GM23338 (cell line): ENCODE results near the gene RUFY1. TPM values are rescaled to one million over a fixed set of nuclear protein-coding genes. Genes with fewer than 3 reads are reported as not detected.

Source experiments
- ATAC-seq: fragments of 200-7000 bp; cut with Tn5 transposase; 3 replicates; pipeline ENCODE4 v1.9.1; 2020
- DNase-seq: peaks from one replicate; pipeline ENCODE4 v3.0.0-alpha.2; 2015; ENCODE audit warnings: low spot score
- H2AFZ ChIP-seq: fragments of 200-600 bp; sonication (generic); 2 replicates; pipeline ENCODE4 v1.8.0; 2016; ENCODE audit warnings: antibody characterized with exemption, mild to moderate bottlenecking, moderate library complexity
- H3F3A ChIP-seq: fragments of 200-600 bp; sonication (generic); replicated peaks from 2 replicates; pipeline ENCODE4 v1.8.0; 2017; ENCODE audit warnings: antibody characterized with exemption, mixed run types, low read depth
- H3K27ac ChIP-seq: fragments of 200-600 bp; sonication (generic); 2 replicates; pipeline ENCODE4 v1.6.1; 2016; ENCODE audit warnings: low read depth
- H3K27me3 ChIP-seq: fragments of 200-600 bp; sonication (generic); 2 replicates; pipeline ENCODE4 v1.8.0; 2016; ENCODE audit warnings: mild to moderate bottlenecking, mixed run types, moderate library complexity; ENCODE audit not compliant: insufficient read depth
- H3K36me3 ChIP-seq: fragments of 200-600 bp; sonication (generic); 2 replicates; pipeline ENCODE4 v1.8.0; 2016; ENCODE audit warnings: mild to moderate bottlenecking; ENCODE audit not compliant: insufficient read depth
- H3K4me1 ChIP-seq: fragments of 200-600 bp; sonication (generic); 2 replicates; pipeline ENCODE4 v1.8.0; 2016; ENCODE audit warnings: mild to moderate bottlenecking, moderate library complexity; ENCODE audit not compliant: insufficient read depth
- H3K4me2 ChIP-seq: fragments of 200-600 bp; sonication (generic); 2 replicates; pipeline ENCODE4 v1.7.1; 2017; ENCODE audit warnings: mixed run types
- H3K4me3 ChIP-seq: fragments of 200-600 bp; sonication (generic); 2 replicates; pipeline ENCODE4 v1.6.1; 2016; ENCODE audit warnings: mixed run types
- H3K79me2 ChIP-seq: fragments of 200-600 bp; sonication (generic); replicated peaks from 2 replicates; pipeline ENCODE4 v1.8.0; 2017; ENCODE audit warnings: mild to moderate bottlenecking; ENCODE audit not compliant: insufficient read depth
- H3K9me2 ChIP-seq: fragments of 200-600 bp; sonication (generic); 2 replicates; pipeline ENCODE4 v1.8.0; 2017; ENCODE audit not compliant: insufficient read depth
- H4K20me1 ChIP-seq: fragments of 200-600 bp; sonication (generic); replicated peaks from 2 replicates; pipeline ENCODE4 v1.8.0; 2017; ENCODE audit warnings: mild to moderate bottlenecking; ENCODE audit not compliant: insufficient read depth
- H3K27ac Mint-ChIP-seq: 2 replicates; pipeline ENCODE4 v1.8.0; 2020; ENCODE audit warnings: inconsistent platforms, mild to moderate bottlenecking, moderate library complexity, mixed read lengths
- H3K27me3 Mint-ChIP-seq: 3 replicates; pipeline ENCODE4 v1.8.0; 2022; ENCODE audit warnings: low read depth, mild to moderate bottlenecking, moderate library complexity, mixed read lengths, inconsistent platforms; ENCODE audit not compliant: insufficient read depth, poor library complexity
- H3K36me3 Mint-ChIP-seq: 3 replicates; pipeline ENCODE4 v1.8.0; 2021; ENCODE audit warnings: low read depth, mild to moderate bottlenecking, inconsistent platforms, moderate library complexity, mixed read lengths
- H3K4me1 Mint-ChIP-seq: 3 replicates; pipeline ENCODE4 v1.8.0; 2020; ENCODE audit warnings: mild to moderate bottlenecking, inconsistent platforms, mixed read lengths
- H3K4me3 Mint-ChIP-seq: 3 replicates; pipeline ENCODE4 v1.8.0; 2021; ENCODE audit warnings: moderate library complexity, mild to moderate bottlenecking, inconsistent platforms, mixed read lengths
- H3K9me3 Mint-ChIP-seq: 3 replicates; pipeline ENCODE4 v1.8.0; 2020; ENCODE audit warnings: moderate library complexity, mild to moderate bottlenecking, inconsistent platforms, mixed read lengths
- CREB1 ChIP-seq: fragments of 250-450 bp; sonication (Bioruptor Pico); IDR thresholded peaks from 2 replicates; pipeline ENCODE4 v1.5.0; 2020; ENCODE audit warnings: low read depth, mild to moderate bottlenecking, moderate library complexity
- EZH2phosphoT487 ChIP-seq: fragments of 200-600 bp; sonication (generic); IDR thresholded peaks from one replicate; pipeline ENCODE4 v1.8.1; 2018; ENCODE audit warnings: antibody characterized with exemption; ENCODE audit not compliant: unreplicated experiment
- JUNB ChIP-seq: IDR thresholded peaks from one replicate; pipeline ENCODE4 v1.6.1; 2016; ENCODE audit warnings: antibody characterized with exemption; ENCODE audit not compliant: unreplicated experiment
- NANOG ChIP-seq: IDR thresholded peaks from 2 replicates; pipeline ENCODE4 v1.6.1; 2016; ENCODE audit warnings: antibody characterized with exemption, borderline replicate concordance
- POLR2AphosphoS5 ChIP-seq: IDR thresholded peaks from 2 replicates; pipeline ENCODE4 v1.6.1; 2016; ENCODE audit warnings: antibody characterized with exemption, low read depth
- ZNF114 ChIP-seq: fragments of 250-450 bp; sonication (Bioruptor Pico); IDR thresholded peaks from 2 replicates; pipeline ENCODE4 v1.5.0; 2020; ENCODE audit warnings: mild to moderate bottlenecking, moderate library complexity
- ZNF331 ChIP-seq: fragments of 250-450 bp; sonication (Bioruptor Pico); IDR thresholded peaks from 2 replicates; pipeline ENCODE4 v1.5.0; 2020; ENCODE audit warnings: low read depth, mild to moderate bottlenecking, moderate library complexity
- polyA plus RNA-seq: library from polyadenylated mRNA; unstranded; fragments of >200 nt; fragmentation: Nextera tagmentation; extraction: Ambion mirVana; gene quantifications from 2 replicates; pipeline ENCODE4 v1.2.1, GENCODE V29; 2016
- total RNA-seq: library from RNA; depleted of rRNA; stranded (reverse); fragments of >200 nt; shearing (Covaris generic); gene quantifications from 2 replicates; pipeline ENCODE4 v1.2.3, GENCODE V29; 2014
- TF ChIP-seq, protein P1 (sequence below): IDR thresholded peaks from 2 replicates; pipeline ENCODE4 v1.6.1; 2016; ENCODE audit warnings: antibody characterized with exemption
- TF ChIP-seq, protein P2 (sequence below): IDR thresholded peaks from one replicate; pipeline ENCODE4 v1.6.1; 2018; ENCODE audit warnings: antibody characterized with exemption; ENCODE audit not compliant: unreplicated experiment

RUFY1 gene
- total and polyA plus RNA-seq, 2 experiments from 2014 or later = 25.3 to 31.6 TPM

DNA sequence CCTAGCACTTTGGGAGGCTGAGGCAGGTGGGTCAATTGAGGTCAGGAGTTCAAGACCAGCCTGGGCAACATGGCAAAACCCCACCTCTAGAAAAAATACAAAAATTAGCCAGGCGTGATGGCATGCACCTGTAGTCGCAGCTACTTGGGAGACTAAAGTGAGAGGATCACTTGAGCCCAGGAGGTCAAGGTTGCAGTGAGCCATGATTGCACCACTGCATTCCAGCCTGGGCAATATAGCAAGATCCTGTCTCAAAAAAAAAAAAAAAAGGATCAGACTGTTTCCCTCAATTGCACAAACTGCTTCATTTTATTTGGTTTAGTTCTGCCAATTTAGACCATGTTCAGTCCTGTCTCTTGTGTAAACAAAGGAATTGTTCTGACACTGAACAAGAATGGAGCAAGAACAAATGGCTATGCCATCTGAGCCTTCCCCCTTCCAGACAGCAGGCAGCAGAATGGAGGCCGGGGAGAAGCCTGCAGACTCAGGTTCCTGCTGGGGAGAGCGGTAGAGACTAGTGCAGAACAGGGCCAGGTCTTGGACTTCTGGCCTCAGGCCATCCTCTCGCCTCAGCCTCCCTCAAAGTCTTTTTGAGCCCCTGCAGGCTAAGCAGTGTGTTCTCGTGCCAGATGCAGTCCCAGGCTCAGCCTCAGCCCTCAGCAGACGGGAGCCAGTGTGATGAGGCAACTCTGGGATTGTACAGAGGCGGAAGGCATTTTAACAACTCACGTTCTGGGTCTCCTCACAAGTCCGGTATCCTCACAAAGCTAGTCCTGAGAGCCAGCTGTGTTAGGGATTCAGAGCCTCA lies 54.9 kb downstream of the RUFY1 start:
- ATAC-seq (no peak), DNase-seq (no peak)
- no peak overlapping the region; the same call in 2 of the 3 replicates for H3K4me3 Mint-ChIP-seq
- Histone ChIP-seq H3K79me2 (no peaks in the 10 kb centered on the region; the same call in 1 of the 2 replicates), H4K20me1 (no peaks in the 10 kb centered on the region; the same call in 1 of the 2 replicates), H3K4me3 (no peak overlapping the region), H3K9me2 (no peaks in the 10 kb centered on the region), H3K4me2 (no peak overlapping the region), H3K27me3 (no peaks in the 10 kb centered on the region), H2AFZ (no peak overlapping the region), H3K36me3 (peaks cover 16% of the 10 kb centered on the region), H3F3A (peaks cover 35% of the 10 kb centered on the region), H3K27ac (no peak overlapping the region), H3K4me1 (no peaks in the 10 kb centered on the region)
- no peak overlapping the region; the same call in 1 of the 2 replicates for H3K27ac Mint-ChIP-seq
- peaks cover 80% of the 10 kb centered on the region for H3K36me3 Mint-ChIP-seq
- H3K9me3 Mint-ChIP-seq = no peaks in the 10 kb centered on the region; the same call in 2 of the 3 replicates
- TF ChIP-seq, protein P1, sequence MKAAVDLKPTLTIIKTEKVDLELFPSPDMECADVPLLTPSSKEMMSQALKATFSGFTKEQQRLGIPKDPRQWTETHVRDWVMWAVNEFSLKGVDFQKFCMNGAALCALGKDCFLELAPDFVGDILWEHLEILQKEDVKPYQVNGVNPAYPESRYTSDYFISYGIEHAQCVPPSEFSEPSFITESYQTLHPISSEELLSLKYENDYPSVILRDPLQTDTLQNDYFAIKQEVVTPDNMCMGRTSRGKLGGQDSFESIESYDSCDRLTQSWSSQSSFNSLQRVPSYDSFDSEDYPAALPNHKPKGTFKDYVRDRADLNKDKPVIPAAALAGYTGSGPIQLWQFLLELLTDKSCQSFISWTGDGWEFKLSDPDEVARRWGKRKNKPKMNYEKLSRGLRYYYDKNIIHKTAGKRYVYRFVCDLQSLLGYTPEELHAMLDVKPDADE = no peak
- TF ChIP-seq, protein P2, sequence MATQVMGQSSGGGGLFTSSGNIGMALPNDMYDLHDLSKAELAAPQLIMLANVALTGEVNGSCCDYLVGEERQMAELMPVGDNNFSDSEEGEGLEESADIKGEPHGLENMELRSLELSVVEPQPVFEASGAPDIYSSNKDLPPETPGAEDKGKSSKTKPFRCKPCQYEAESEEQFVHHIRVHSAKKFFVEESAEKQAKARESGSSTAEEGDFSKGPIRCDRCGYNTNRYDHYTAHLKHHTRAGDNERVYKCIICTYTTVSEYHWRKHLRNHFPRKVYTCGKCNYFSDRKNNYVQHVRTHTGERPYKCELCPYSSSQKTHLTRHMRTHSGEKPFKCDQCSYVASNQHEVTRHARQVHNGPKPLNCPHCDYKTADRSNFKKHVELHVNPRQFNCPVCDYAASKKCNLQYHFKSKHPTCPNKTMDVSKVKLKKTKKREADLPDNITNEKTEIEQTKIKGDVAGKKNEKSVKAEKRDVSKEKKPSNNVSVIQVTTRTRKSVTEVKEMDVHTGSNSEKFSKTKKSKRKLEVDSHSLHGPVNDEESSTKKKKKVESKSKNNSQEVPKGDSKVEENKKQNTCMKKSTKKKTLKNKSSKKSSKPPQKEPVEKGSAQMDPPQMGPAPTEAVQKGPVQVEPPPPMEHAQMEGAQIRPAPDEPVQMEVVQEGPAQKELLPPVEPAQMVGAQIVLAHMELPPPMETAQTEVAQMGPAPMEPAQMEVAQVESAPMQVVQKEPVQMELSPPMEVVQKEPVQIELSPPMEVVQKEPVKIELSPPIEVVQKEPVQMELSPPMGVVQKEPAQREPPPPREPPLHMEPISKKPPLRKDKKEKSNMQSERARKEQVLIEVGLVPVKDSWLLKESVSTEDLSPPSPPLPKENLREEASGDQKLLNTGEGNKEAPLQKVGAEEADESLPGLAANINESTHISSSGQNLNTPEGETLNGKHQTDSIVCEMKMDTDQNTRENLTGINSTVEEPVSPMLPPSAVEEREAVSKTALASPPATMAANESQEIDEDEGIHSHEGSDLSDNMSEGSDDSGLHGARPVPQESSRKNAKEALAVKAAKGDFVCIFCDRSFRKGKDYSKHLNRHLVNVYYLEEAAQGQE = no peak
- TF ChIP-seq ZNF114 = no peak
- TF ChIP-seq POLR2AphosphoS5 = no peak
- no peak for TF ChIP-seq EZH2phosphoT487
- no peak for TF ChIP-seq JUNB
- TF ChIP-seq CREB1 = no peak
- TF ChIP-seq ZNF331 (CRISPR knock-in tag) = no peak
- TF ChIP-seq NANOG = no peak
- peaks cover 52% of the 10 kb centered on the region for H3K27me3 Mint-ChIP-seq
- no peaks in the 10 kb centered on the region; the same call in 2 of the 3 replicates for H3K4me1 Mint-ChIP-seq
